Panc1 (cell line): ENCODE results near the gene PCF11. TPM values are rescaled to one million over a fixed set of nuclear protein-coding genes. Genes with fewer than 3 reads are reported as not detected.

Source experiments
- ATAC-seq: fragments of 200-7000 bp; cut with Tn5 transposase; 2 replicates; pipeline ENCODE4 v1.9.1; 2020; ENCODE audit warnings: mild to moderate bottlenecking, moderate library complexity
- BruUV-seq: library from RNA; stranded (reverse); fragments of 400-500 nt; replicated peaks from 2 replicates; lab custom pipeline; 2021; lab: Mats Ljungman, UMichigan
- CTCF ChIA-PET: fragments of 300-600 bp; sonication (Branson Sonifier 250); formaldehyde crosslinking; loops from one replicate; lab custom pipeline; 2022; ENCODE audit warnings: antibody characterized with exemption; lab: Charles Lee
- POLR2A ChIA-PET: fragments of 300-600 bp; sonication (Branson Sonifier 250); formaldehyde crosslinking; loops from one replicate; lab custom pipeline; 2022; ENCODE audit warnings: antibody characterized with exemption; lab: Charles Lee
- DNase-seq: peaks from one replicate; pipeline ENCODE4 v3.0.0-alpha.2; 2010; ENCODE audit warnings: low read depth, low spot score
- H3K27ac ChIP-seq: 2 replicates; pipeline ENCODE4 v1.5.1; 2011; ENCODE audit warnings: mild to moderate bottlenecking, low read length, inconsistent platforms
- H3K27me3 ChIP-seq: fragments of 200-500 bp; sonication (Bioruptor generic); 2 replicates; pipeline ENCODE4 v1.6.0; 2014; ENCODE audit warnings: low read length, inconsistent platforms; ENCODE audit not compliant: control insufficient read depth, insufficient read depth
- H3K36me3 ChIP-seq: fragments of 200-500 bp; sonication (Bioruptor generic); 2 replicates; pipeline ENCODE4 v1.5.1; 2014; ENCODE audit warnings: inconsistent platforms, mild to moderate bottlenecking, low read length, moderate library complexity; ENCODE audit not compliant: control insufficient read depth, insufficient read depth
- H3K4me1 ChIP-seq: 2 replicates; pipeline ENCODE4 v1.5.1; 2011; ENCODE audit warnings: inconsistent platforms, mild to moderate bottlenecking, low read length, moderate library complexity; ENCODE audit not compliant: control insufficient read depth, insufficient read depth
- H3K4me3 ChIP-seq, 2 experiments: 2 replicates each; pipeline ENCODE4 v1.5.1; 2011 to 2012; ENCODE audit warnings: low read depth in 2 of 2, low read length in 2 of 2, mild to moderate bottlenecking in 2 of 2, inconsistent platforms in 1 of 2, moderate library complexity in 1 of 2
- H3K9me3 ChIP-seq: fragments of 200-500 bp; sonication (Bioruptor generic); 2 replicates; pipeline ENCODE4 v1.5.1; 2014; ENCODE audit warnings: low read depth, mild to moderate bottlenecking, inconsistent platforms, low read length, moderate library complexity; ENCODE audit not compliant: control insufficient read depth, insufficient read depth
- CTCF ChIP-seq: fragments of 450-650 bp; IDR thresholded peaks from 2 replicates; pipeline ENCODE4 v1.5.1; 2017; ENCODE audit warnings: mild to moderate bottlenecking
- POLR2AphosphoS5 ChIP-seq: IDR thresholded peaks from 2 replicates; pipeline ENCODE4 v1.6.1; 2012; ENCODE audit warnings: mild to moderate bottlenecking, low read depth, low read length, moderate library complexity
- REST ChIP-seq, 2 experiments: IDR thresholded peaks; 2 replicates each; pipeline ENCODE4 v1.6.1; 2011 to 2012; ENCODE audit warnings: low read depth in 2 of 2, control low read depth in 1 of 2, low read length in 1 of 2, mild to moderate bottlenecking in 1 of 2, moderate library complexity in 1 of 2; ENCODE audit not compliant: insufficient read depth in 1 of 2
- SIN3A ChIP-seq: IDR thresholded peaks from 2 replicates; pipeline ENCODE4 v1.6.1; 2012; ENCODE audit warnings: low read depth, mild to moderate bottlenecking, low read length, moderate library complexity, borderline replicate concordance; ENCODE audit not compliant: insufficient read depth
- TCF7L2 ChIP-seq: IDR thresholded peaks from 2 replicates; pipeline ENCODE4 v1.6.1; 2011; ENCODE audit warnings: mild to moderate bottlenecking, low read depth, low read length, inconsistent platforms
- in situ Hi-C: cut with HindIII; loops from 2 replicates; pipeline ENCODE4 v1.10.0; 2016; ENCODE audit warnings: low sequenced_read_pairs, low pct_unique_long_range_greater_than_20kb
- intact Hi-C: fragments of 100-400 bp; cut with micrococcal nuclease; formaldehyde crosslinking; loops from one replicate; pipeline ENCODE4 v1.10.0; 2022; ENCODE audit not compliant: unreplicated experiment
- total RNA-seq: library from RNA; stranded (reverse); gene quantifications from one replicate; pipeline ENCODE4 v1.2.1, GENCODE V29; 2021; ENCODE audit not compliant: unreplicated experiment

PCF11 gene
- total RNA-seq, 1 experiment from 2014 or later: 56.6 TPM

- H3K27ac ChIP-seq: no peak overlapping the region
- TF ChIP-seq CTCF: no peak
- TF ChIP-seq SIN3A: no peak
- TF ChIP-seq POLR2AphosphoS5: no peak
- TF ChIP-seq REST (IDR thresholded peaks at IDR 0.05; ENCODE audit: insufficient read depth in 1 of 2, low read depth in 2 of 2, low read length in 1 of 2): no peak
- TF ChIP-seq TCF7L2: no peak
- no peak for DNase-seq
- H3K4me1 ChIP-seq: no peaks in the 10 kb centered on the region
- in situ Hi-C loops (no loop called here), intact Hi-C loops (no loop called here)
- H3K36me3 ChIP-seq: no peaks in the 10 kb centered on the region
- POLR2A ChIA-PET: no interaction called here
- no peaks in the 10 kb centered on the region for H3K9me3 ChIP-seq
- no peak for ATAC-seq
- no peaks in the 10 kb centered on the region for H3K27me3 ChIP-seq
- CTCF ChIA-PET: no interaction called here
- no TSS peak for BruUV-seq
- no peak overlapping the region for H3K4me3 ChIP-seq
Measured at GRCh38 chr11:83124636-83125424, 32.1 kb upstream of the PCF11 start.

GRCh38 chr11:83125577-83125976 lies 31.4 kb upstream of the PCF11 start:
- Histone ChIP-seq H3K36me3 (no peaks in the 10 kb centered on the region), H3K9me3 (no peaks in the 10 kb centered on the region), H3K4me1 (no peaks in the 10 kb centered on the region), H3K27me3 (no peaks in the 10 kb centered on the region), H3K27ac (no peak overlapping the region), H3K4me3 (no peak overlapping the region)
- no peak for TF ChIP-seq SIN3A
- TF ChIP-seq POLR2AphosphoS5: no peak
- TF ChIP-seq REST (IDR thresholded peaks at IDR 0.05; ENCODE audit: insufficient read depth in 1 of 2, low read depth in 2 of 2, low read length in 1 of 2): no peak
- TF ChIP-seq TCF7L2: no peak
- TF ChIP-seq CTCF: no peak
- POLR2A ChIA-PET: no interaction called here
- in situ Hi-C loops: no loop called here
- intact Hi-C loops: no loop called here
- BruUV-seq: no TSS peak
- DNase-seq (no peak), ATAC-seq (no peak)
- CTCF ChIA-PET: no interaction called here
